Tibial nerve (tissue), 4 donors: ENCODE results near the gene CTNS. TPM values are rescaled to one million over a fixed set of nuclear protein-coding genes. Genes with fewer than 3 reads are reported as not detected.

Source experiments
- DNase-seq, 2 donors: peaks; one replicate each; pipeline ENCODE4 v3.0.0-alpha.2; 2019; ENCODE audit warnings: low spot score in 2 of 2
- H3K27ac ChIP-seq, 4 donors: fragments of 200-600 bp; sonication (generic) in 3 of 4; one replicate each; pipeline ENCODE4 v1.5.1; 2017 to 2019; ENCODE audit warnings: mild to moderate bottlenecking in 1 of 4
- H3K27me3 ChIP-seq, 2 donors: fragments of 200-600 bp; sonication (generic) in 1 of 2; one replicate each; pipeline versions ENCODE4 v1.5.1 to v1.6.0; 2017 to 2019
- H3K36me3 ChIP-seq, 3 donors: fragments of 200-600 bp; sonication (generic); one replicate each; pipeline ENCODE4 v1.5.1; 2018 to 2019
- H3K4me1 ChIP-seq, 4 donors: fragments of 200-600 bp; sonication (generic) in 3 of 4; one replicate each; pipeline ENCODE4 v1.5.1; 2017 to 2019
- H3K4me3 ChIP-seq, 4 donors: fragments of 200-600 bp; sonication (generic) in 3 of 4; one replicate each; pipeline ENCODE4 v1.5.1; 2017 to 2019; ENCODE audit warnings: mild to moderate bottlenecking in 1 of 4, moderate library complexity in 1 of 4
- H3K9me3 ChIP-seq, 4 donors: fragments of 200-600 bp; sonication (generic) in 3 of 4; one replicate each; pipeline ENCODE4 v1.5.1; 2017 to 2019
- EP300 ChIP-seq, 2 donors: sonication (generic); formaldehyde crosslinking; IDR thresholded peaks; one replicate each; pipeline ENCODE4 v1.6.1; 2017; ENCODE audit warnings: antibody characterized with exemption in 2 of 2, mild to moderate bottlenecking in 1 of 2
- POLR2A ChIP-seq, 2 donors: fragments of 450-650 bp; IDR thresholded peaks; one replicate each; pipeline ENCODE4 v1.6.1; 2017; ENCODE audit warnings: antibody characterized with exemption in 2 of 2, mild to moderate bottlenecking in 2 of 2, moderate library complexity in 2 of 2
- WGBS, 2 donors: methylation state at CpG; one replicate each; pipeline ENCODE4 v1.1.5; 2018; 5-methylcytosine and 5-hydroxymethylcytosine counted together
- total RNA-seq, 4 donors: library from RNA; depleted of rRNA; stranded (reverse); fragments of >200 nt; gene quantifications; one replicate each; pipeline ENCODE4 v1.1.0, GENCODE V29; 2016
- TF ChIP-seq, protein P1 (sequence below), 5 experiments: fragments of 200-600 bp in 3 of 5; fragments of 450-650 bp in 2 of 5; sonication (generic) in 3 of 5; IDR thresholded peaks; one replicate each; pipeline ENCODE4 v1.5.1; 2016 to 2019; ENCODE audit warnings: antibody characterized with exemption in 5 of 5, mild to moderate bottlenecking in 3 of 5, moderate library complexity in 2 of 5

CTNS gene
- total RNA-seq, 4 donors from 2014 or later, result 42.9 to 62.1 (median 50.6) TPM

GRCh38 chr17:3593384-3593783 is 43.2 kb upstream of the CTNS start:
- WGBS, 2 donors, result 96 to 97% methylated on average over 5 of the region's 5 CpGs
- TF ChIP-seq, protein P1, sequence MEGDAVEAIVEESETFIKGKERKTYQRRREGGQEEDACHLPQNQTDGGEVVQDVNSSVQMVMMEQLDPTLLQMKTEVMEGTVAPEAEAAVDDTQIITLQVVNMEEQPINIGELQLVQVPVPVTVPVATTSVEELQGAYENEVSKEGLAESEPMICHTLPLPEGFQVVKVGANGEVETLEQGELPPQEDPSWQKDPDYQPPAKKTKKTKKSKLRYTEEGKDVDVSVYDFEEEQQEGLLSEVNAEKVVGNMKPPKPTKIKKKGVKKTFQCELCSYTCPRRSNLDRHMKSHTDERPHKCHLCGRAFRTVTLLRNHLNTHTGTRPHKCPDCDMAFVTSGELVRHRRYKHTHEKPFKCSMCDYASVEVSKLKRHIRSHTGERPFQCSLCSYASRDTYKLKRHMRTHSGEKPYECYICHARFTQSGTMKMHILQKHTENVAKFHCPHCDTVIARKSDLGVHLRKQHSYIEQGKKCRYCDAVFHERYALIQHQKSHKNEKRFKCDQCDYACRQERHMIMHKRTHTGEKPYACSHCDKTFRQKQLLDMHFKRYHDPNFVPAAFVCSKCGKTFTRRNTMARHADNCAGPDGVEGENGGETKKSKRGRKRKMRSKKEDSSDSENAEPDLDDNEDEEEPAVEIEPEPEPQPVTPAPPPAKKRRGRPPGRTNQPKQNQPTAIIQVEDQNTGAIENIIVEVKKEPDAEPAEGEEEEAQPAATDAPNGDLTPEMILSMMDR (IDR thresholded peaks at IDR 0.05), result no peak
- no peak for TF ChIP-seq EP300 (IDR thresholded peaks at IDR 0.05)
- TF ChIP-seq POLR2A (IDR thresholded peaks at IDR 0.05), result no peak
- Histone ChIP-seq H3K4me3 (no peak overlapping the region), H3K36me3 (peaks cover 0 to 85% (median 5%) of the 10 kb centered on the region in 3 donors), H3K27ac (no peak overlapping the region), H3K9me3 (no peaks in the 10 kb centered on the region), H3K27me3 (no peaks in the 10 kb centered on the region), H3K4me1 (no peaks in the 10 kb centered on the region)
- DNase-seq, result no peak

DNA sequence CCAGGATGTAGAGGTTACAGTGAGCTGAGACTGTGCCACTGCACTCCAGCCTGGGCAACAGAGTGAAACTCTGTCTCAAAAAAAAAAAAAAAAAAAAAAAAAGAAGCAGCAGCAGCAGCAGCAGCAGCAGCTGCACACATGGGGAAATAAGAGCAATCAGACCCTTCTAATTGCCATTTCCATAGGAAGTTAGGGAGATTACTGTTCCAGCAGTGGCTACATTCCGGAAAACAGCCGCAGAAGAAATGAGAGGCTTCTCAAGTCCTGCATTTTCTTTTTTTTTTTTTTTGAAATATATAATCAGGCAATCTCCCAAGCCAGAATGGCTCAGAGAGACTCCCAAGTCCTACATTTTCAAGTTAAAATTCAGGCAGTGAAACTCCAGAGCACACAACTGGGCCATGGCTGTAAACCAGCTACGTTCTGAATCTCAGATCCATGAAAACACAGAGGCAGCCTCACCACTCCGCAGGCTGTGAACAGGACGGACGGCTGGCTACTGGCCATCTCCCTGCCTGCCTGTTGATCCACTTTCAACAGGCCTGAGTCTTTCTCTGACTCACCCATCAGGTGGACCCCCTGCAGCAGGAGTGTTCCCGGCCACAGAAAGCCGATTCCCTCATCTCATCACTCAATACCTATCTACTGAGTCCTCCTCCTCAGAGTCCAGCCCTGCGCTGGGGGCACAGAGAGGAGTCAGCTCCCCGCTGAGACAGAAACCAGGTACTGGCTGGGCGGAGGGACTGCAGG is 42.3 kb upstream of the CTNS start:
- TF ChIP-seq EP300 (IDR thresholded peaks at IDR 0.05) (no peak), POLR2A (IDR thresholded peaks at IDR 0.05) (no peak)
- TF ChIP-seq, protein P1 (IDR thresholded peaks at IDR 0.05), result no peak
- peak in 1 of 2 donors; percentile 7 for DNase-seq
- Histone ChIP-seq H3K4me3 (no peak overlapping the region), H3K4me1 (no peaks in the 10 kb centered on the region), H3K27me3 (no peaks in the 10 kb centered on the region), H3K27ac (peak overlapping the region in 2 of 4 donors; percentile 0 to 3), H3K36me3 (peaks cover 0 to 82% (median 5%) of the 10 kb centered on the region in 3 donors), H3K9me3 (no peaks in the 10 kb centered on the region)
- 67 to 71% methylated on average over 11 of the region's 11 CpGs for WGBS, 2 donors

DNA sequence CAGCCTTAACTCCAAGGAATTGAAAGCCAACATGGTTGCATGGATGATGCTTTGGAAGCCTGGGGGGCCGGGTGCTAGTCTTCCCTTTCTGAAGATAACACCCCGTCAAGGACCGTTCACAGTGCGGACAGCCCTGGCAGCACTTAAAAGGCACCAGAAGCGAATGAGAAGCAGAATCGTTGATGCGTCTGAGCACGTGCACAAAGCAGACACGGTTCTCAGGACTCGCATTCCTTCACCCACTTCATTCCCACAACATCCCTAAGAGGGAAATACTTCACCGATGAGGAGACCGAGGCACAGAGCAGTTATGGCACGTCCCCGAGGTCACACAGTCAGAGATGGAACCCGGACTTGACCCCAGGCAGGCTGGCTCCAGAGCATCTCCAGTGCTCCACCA is 41.6 kb upstream of the CTNS start:
- Histone ChIP-seq H3K4me3 (no peak overlapping the region), H3K9me3 (no peaks in the 10 kb centered on the region), H3K27ac (peak overlapping the region in 1 of 4 donors; percentile 0), H3K36me3 (peaks cover 0 to 76% (median 5%) of the 10 kb centered on the region in 3 donors), H3K27me3 (no peaks in the 10 kb centered on the region), H3K4me1 (no peaks in the 10 kb centered on the region)
- WGBS, 2 donors, result 85 to 88% methylated on average over 15 of the region's 15 CpGs
- DNase-seq, result no peak
- TF ChIP-seq, protein P1 (IDR thresholded peaks at IDR 0.05), result no peak
- TF ChIP-seq EP300 (IDR thresholded peaks at IDR 0.05), result no peak

GRCh38 chr17:3596804-3597464 is 39.6 kb upstream of the CTNS start:
- no peaks in the 10 kb centered on the region for H3K27me3 ChIP-seq
- no peaks in the 10 kb centered on the region for H3K9me3 ChIP-seq
- H3K4me3 ChIP-seq, result no peak overlapping the region
- no peaks in the 10 kb centered on the region for H3K4me1 ChIP-seq
- no peak for DNase-seq
- no peak overlapping the region for H3K27ac ChIP-seq
- TF ChIP-seq EP300 (IDR thresholded peaks at IDR 0.05) (no peak), POLR2A (IDR thresholded peaks at IDR 0.05) (no peak)
- TF ChIP-seq, protein P1 (IDR thresholded peaks at IDR 0.05), result no peak
- peaks cover 0 to 60% (median 0%) of the 10 kb centered on the region in 3 donors for H3K36me3 ChIP-seq
- WGBS, 2 donors, result 82 to 83% methylated on average over 27 of the region's 27 CpGs

- H3K4me1 ChIP-seq, result no peaks in the 10 kb centered on the region
- peaks cover 0 to 49% (median 0%) of the 10 kb centered on the region in 3 donors for H3K36me3 ChIP-seq
- no peaks in the 10 kb centered on the region for H3K9me3 ChIP-seq
- no peak for DNase-seq
- H3K27me3 ChIP-seq, result no peaks in the 10 kb centered on the region
- H3K4me3 ChIP-seq, result no peak overlapping the region
- 74 to 78% methylated on average over 9 to 13 of the region's 13 CpGs for WGBS, 2 donors
- no peak overlapping the region for H3K27ac ChIP-seq
- no peak for TF ChIP-seq EP300 (IDR thresholded peaks at IDR 0.05)
Measured at GRCh38 chr17:3598078-3598477, 38.5 kb upstream of the CTNS start.
